Smooth muscle cell of the brain vasculature (primary cell): ENCODE measurements around the gene PKD1.

Source experiments
- DNase-seq: peaks from one replicate; pipeline ENCODE4 v3.0.0-alpha.2; 2012; ENCODE audit warnings: low read depth, low spot score

Gene PKD1

GRCh38 chr16:2170587-2171435 lies 35.1 kb upstream of the PKD1 start:
- no peak for DNase-seq

- no peak for DNase-seq
These were observed 34.4 kb upstream of the PKD1 start for GRCh38 chr16:2170080-2170479.

- DNase-seq, result no peak
These were observed 31.5 kb upstream of the PKD1 start for GRCh38 chr16:2167068-2167638.

- no peak for DNase-seq
These were observed 30.8 kb upstream of the PKD1 start for GRCh38 chr16:2166263-2167067.

GRCh38 chr16:2165861-2166260 lies 30.2 kb upstream of the PKD1 start:
- DNase-seq, result no peak

GRCh38 chr16:2163211-2163881 lies 27.6 kb upstream of the PKD1 start:
- DNase-seq, result no peak

- DNase-seq, result no peak
These were observed 27.0 kb upstream of the PKD1 start for GRCh38 chr16:2162676-2163118.

- DNase-seq, result no peak
These were observed 26.2 kb upstream of the PKD1 start for GRCh38 chr16:2161911-2162310.

- no peak for DNase-seq
These were observed 25.3 kb upstream of the PKD1 start for GRCh38 chr16:2160915-2161551.

GRCh38 chr16:2159175-2159838 lies 23.6 kb upstream of the PKD1 start:
- no peak for DNase-seq

GRCh38 chr16:2158262-2158638 lies 22.6 kb upstream of the PKD1 start:
- no peak for DNase-seq

GRCh38 chr16:2157480-2158261 lies 22.0 kb upstream of the PKD1 start:
- DNase-seq, result no peak

GRCh38 chr16:2156849-2157224 lies 21.1 kb upstream of the PKD1 start:
- no peak for DNase-seq

GRCh38 chr16:2155977-2156848 lies 20.5 kb upstream of the PKD1 start:
- no peak for DNase-seq

- DNase-seq, result peak; percentile 100
These were observed 19.6 kb upstream of the PKD1 start, which contains the start of gene TRAF7 for GRCh38 chr16:2155091-2155950. TRAF7 (plus strand) TSS chr16:2155782; CDS start chr16:2163921, 8,139 bp downstream.

GRCh38 chr16:2154533-2155090 lies 18.9 kb upstream of the PKD1 start:
- DNase-seq, result no peak

GRCh38 chr16:2152695-2153506 lies 17.2 kb upstream of the PKD1 start:
- no peak for DNase-seq
